Aorta (tissue), 5 donors: ENCODE data around the gene HEXD. TPM values are rescaled to one million over a fixed set of nuclear protein-coding genes. Genes with fewer than 3 reads are reported as not detected.

Experiments used
- ATAC-seq: fragments of 200-7000 bp; cut with Tn5 transposase; one replicate; pipeline ENCODE4 v1.9.1; 2022; ENCODE audit warnings: moderate library complexity; ENCODE audit not compliant: low FRiP score
- DNase-seq, 2 donors: peaks; one replicate each; pipeline ENCODE4 v3.0.0-alpha.2; 2020
- H3K27ac ChIP-seq, 2 donors: one replicate each; pipeline ENCODE4 v1.5.1; 2013; ENCODE audit warnings: low read length in 2 of 2, mild to moderate bottlenecking in 2 of 2, moderate library complexity in 2 of 2, control low read depth in 1 of 2, inconsistent platforms in 1 of 2, low read depth in 1 of 2
- H3K27me3 ChIP-seq, 2 donors: one replicate each; pipeline ENCODE4 v1.6.1; 2013; ENCODE audit warnings: control low read depth in 1 of 2, low read length in 1 of 2, mild to moderate bottlenecking in 1 of 2, moderate library complexity in 1 of 2; ENCODE audit not compliant: insufficient read depth in 2 of 2, control insufficient read depth in 1 of 2
- H3K36me3 ChIP-seq, 2 donors: one replicate each; pipeline ENCODE4 v1.6.1; 2013; ENCODE audit warnings: control low read depth in 1 of 2, low read length in 1 of 2, mild to moderate bottlenecking in 1 of 2; ENCODE audit not compliant: insufficient read depth in 2 of 2, control insufficient read depth in 1 of 2
- H3K4me1 ChIP-seq, 2 donors: one replicate each; pipeline ENCODE4 v1.6.1; 2013; ENCODE audit warnings: low read length in 2 of 2, control low read depth in 1 of 2, mild to moderate bottlenecking in 1 of 2, moderate library complexity in 1 of 2; ENCODE audit not compliant: insufficient read depth in 2 of 2, control insufficient read depth in 1 of 2
- H3K4me3 ChIP-seq, 2 donors: one replicate each; pipeline ENCODE4 v1.5.1; 2013; ENCODE audit warnings: low read length in 2 of 2, control low read depth in 1 of 2, mild to moderate bottlenecking in 1 of 2
- H3K9me3 ChIP-seq: one replicate; pipeline ENCODE4 v1.6.1; 2013; ENCODE audit warnings: mild to moderate bottlenecking, low read length; ENCODE audit not compliant: control insufficient read depth
- WGBS, 2 donors: extraction: QIAGEN DNeasy Blood & Tissue Kit; methylation state at CpG; one replicate each; pipeline ENCODE4 v1.1.7; 2013; 5-methylcytosine and 5-hydroxymethylcytosine counted together
- intact Hi-C, 2 donors: fragments of 100-400 bp; cut with DNase I; formaldehyde crosslinking; loops; one replicate each; pipeline versions ENCODE4 v1.14.2 to v1.15.0; 2022
- polyA plus RNA-seq, 2 donors: library from polyadenylated mRNA; stranded (reverse); fragments of 200-250 nt; gene quantifications; one replicate each; pipeline ENCODE4 v1.2.3, GENCODE V29; 2013
- total RNA-seq, 2 donors: library from RNA; stranded (reverse); fragmentation: NEBNext Ultra II Directional; extraction: Animal tissue kit (Norgen Biotek cat#: 25700); gene quantifications; one replicate each; pipeline ENCODE4 v1.2.1, GENCODE V29; 2021
- donor health status: healthy with polysubstance abuse.
- donor health status: Bipolar disorder and iron deficiency.
- donor health status: DM: no; HTN: no; CAD: no.
- donor health status: DM: no; HTN: no; CAD: no.
- donor health status: DM: yes; HTN: yes; CAD: no.

The HEXD gene
- total and polyA plus RNA-seq, 4 donors = 14.8 to 133 (median 25.2) TPM

DNA sequence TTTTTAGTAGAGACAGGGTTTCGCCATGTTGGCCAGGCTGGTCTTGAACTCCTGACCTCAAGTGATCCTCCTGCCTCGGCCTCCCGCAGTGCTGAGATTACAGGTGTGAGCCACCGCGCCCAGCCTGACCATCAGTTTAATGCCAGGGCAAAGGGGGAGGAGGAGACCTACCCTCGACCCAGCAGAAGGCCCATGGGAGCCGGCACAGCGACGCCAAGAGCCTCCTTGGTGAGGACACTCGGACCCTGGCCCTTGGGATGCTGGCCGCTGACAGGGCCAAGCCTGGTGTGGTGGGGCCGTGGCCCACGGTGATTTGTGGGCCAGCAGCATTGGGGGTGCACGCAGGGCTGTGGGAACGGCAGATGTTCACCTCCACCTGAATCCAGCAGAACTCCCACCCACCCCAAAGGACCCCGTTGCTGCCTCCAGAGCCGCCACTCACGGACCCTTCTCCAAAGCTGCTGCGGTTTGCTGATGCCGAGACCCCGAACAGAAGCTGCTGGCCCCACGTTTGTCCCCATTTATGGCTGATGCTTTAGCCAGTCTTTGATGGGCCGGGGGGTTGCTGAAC lies 26.6 kb upstream of the HEXD start:
- Histone ChIP-seq H3K9me3 (no peaks in the 10 kb centered on the region), H3K4me3 (no peak overlapping the region), H3K36me3 (no peaks in the 10 kb centered on the region), H3K27me3 (no peaks in the 10 kb centered on the region), H3K4me1 (no peaks in the 10 kb centered on the region), H3K27ac (no peak overlapping the region)
- intact Hi-C loops = no loop called here
- 95 to 96% methylated on average over 23 of the region's 23 CpGs for WGBS, 2 donors
- no peak for DNase-seq
- ATAC-seq = no peak

DNA sequence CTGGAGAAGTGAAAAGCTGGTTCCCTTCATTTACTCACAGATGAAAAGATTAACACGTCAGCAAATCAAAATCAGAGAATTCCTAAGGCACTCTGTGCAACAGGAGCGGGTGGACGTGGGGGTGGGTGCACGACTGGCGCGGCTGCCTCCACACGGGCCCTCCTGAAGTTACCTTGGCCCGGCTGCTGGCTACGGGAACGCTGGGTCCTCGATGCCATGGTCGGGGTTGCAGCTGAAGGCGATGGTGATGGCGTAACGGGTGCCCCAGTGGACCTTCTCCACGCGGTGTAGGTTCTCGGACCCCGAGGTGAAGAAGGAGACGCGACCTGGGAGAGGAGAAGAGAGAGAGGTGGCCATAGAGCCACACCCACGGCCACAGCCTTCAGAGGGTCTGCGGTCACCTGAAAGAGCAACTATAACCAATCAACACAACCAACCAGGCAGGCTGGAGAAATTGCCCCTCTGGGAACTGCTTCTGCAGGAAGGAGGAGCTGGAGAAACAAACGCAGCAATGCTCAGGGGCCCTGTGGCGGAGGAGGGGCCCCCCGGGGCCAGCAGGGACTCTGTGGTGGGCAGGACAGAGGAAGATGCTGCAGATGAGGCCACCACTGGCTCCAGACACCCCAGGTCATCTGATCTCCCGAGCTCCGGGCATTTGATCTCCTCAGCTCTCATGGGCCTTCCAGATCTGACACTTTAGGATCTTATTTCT lies 25.8 kb upstream of the HEXD start:
- no peak overlapping the region for H3K27ac ChIP-seq
- no peaks in the 10 kb centered on the region for H3K36me3 ChIP-seq
- intact Hi-C loops = no loop called here
- no peak for DNase-seq
- no peaks in the 10 kb centered on the region for H3K9me3 ChIP-seq
- no peaks in the 10 kb centered on the region for H3K27me3 ChIP-seq
- no peaks in the 10 kb centered on the region for H3K4me1 ChIP-seq
- ATAC-seq = no peak
- H3K4me3 ChIP-seq = no peak overlapping the region
- WGBS, 2 donors = 92% methylated on average over 28 of the region's 28 CpGs

DNA sequence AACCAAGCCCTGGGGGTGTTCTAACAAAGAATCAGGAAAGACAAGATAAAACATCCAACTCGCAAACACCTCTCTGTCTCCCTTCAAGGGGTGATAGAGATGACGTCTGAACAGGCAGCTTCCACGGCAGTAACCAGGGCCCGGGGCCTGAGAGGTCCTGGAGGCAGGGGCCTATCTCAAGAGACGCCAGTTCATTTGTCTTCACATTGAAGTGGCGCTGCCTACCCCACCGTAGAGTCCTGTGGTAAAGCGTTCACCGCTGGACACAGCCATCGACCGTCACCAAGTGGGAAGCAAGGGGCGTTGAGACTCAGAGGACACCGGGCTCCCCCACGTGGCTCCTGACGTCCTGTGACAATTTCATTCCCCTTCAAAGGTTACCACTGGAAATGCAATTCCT lies 25.2 kb upstream of the HEXD start:
- no peaks in the 10 kb centered on the region for H3K36me3 ChIP-seq
- no peak overlapping the region for H3K4me3 ChIP-seq
- intact Hi-C loops = no loop called here
- no peak overlapping the region for H3K27ac ChIP-seq
- 92 to 93% methylated on average over 15 of the region's 15 CpGs for WGBS, 2 donors
- no peaks in the 10 kb centered on the region for H3K4me1 ChIP-seq
- H3K9me3 ChIP-seq = no peaks in the 10 kb centered on the region
- ATAC-seq (no peak), DNase-seq (no peak)
- H3K27me3 ChIP-seq = no peaks in the 10 kb centered on the region

DNA sequence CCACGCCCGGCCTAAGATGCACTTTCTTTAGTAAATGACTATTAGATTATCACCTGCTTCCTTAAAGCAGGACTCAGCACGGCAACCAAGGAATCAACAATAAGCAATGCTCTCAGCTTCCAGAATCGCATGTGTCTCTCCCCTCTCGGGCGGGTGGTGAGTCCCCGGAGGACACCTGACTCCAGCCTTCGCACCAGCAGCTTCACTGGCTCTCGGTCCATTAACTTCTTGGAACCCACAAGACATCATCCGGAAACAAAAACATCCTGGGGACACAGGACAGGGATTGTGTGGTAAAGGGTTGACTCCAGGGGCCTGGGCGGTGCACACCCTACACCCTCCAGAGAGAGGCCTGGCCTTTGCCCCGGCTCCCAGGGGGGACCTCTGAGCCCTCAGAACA lies 23.9 kb upstream of the HEXD start:
- WGBS, 2 donors = 88 to 89% methylated on average over 12 of the region's 12 CpGs
- H3K27me3 ChIP-seq = no peaks in the 10 kb centered on the region
- H3K4me1 ChIP-seq = no peaks in the 10 kb centered on the region
- H3K9me3 ChIP-seq = no peaks in the 10 kb centered on the region
- H3K4me3 ChIP-seq = no peak overlapping the region
- DNase-seq (no peak), ATAC-seq (no peak)
- intact Hi-C loops = no loop called here
- no peaks in the 10 kb centered on the region for H3K36me3 ChIP-seq
- H3K27ac ChIP-seq = no peak overlapping the region

DNA sequence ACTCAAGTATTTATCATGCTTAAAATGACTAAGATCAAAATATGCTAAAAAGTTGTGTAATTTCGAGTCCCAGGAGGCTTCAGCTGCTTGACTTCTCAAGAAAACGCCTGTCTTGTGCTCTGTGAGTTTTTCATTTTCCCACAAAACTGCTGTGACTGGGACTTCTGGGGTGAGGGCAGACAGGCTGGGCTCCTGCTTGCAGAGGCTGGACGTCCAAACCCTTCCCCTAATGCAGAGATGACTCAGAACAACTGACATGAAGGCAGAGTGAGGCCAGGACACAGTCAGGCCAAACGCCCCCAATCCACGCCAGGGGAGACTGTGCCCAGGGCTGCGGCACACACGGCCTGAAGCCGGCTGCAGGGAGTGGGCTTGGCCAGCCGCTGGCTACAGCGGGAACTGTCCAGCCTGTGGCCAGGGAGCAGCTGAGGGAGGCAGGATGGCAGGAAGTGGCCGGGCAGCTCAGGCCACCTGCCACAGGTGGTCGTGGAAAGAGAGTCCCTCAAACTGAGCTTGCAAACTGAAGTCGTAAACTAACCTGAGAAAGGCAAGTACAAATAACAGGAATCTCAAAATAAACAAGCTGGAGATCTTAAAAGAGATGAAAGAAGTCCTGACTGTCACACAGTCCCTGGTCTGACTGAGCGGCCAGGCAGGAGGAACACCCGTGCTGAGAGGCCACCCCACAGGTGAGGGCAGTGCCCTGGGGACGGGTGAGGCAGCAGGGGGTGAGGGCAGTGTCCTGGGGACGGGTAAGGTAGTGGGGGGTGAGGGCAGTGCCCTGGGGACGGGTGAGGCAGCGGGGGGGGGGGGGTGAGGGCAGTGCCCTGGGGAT lies 21.3 kb upstream of the HEXD start:
- intact Hi-C loops = no loop called here
- H3K27ac ChIP-seq = no peak overlapping the region
- H3K36me3 ChIP-seq = no peaks in the 10 kb centered on the region
- ATAC-seq = peak; percentile 12
- WGBS, 2 donors = 53 to 56% methylated on average over 16 to 19 of the region's 19 CpGs
- DNase-seq = no peak
- no peaks in the 10 kb centered on the region for H3K27me3 ChIP-seq
- H3K4me3 ChIP-seq = no peak overlapping the region
- no peaks in the 10 kb centered on the region for H3K9me3 ChIP-seq
- no peaks in the 10 kb centered on the region for H3K4me1 ChIP-seq

DNA sequence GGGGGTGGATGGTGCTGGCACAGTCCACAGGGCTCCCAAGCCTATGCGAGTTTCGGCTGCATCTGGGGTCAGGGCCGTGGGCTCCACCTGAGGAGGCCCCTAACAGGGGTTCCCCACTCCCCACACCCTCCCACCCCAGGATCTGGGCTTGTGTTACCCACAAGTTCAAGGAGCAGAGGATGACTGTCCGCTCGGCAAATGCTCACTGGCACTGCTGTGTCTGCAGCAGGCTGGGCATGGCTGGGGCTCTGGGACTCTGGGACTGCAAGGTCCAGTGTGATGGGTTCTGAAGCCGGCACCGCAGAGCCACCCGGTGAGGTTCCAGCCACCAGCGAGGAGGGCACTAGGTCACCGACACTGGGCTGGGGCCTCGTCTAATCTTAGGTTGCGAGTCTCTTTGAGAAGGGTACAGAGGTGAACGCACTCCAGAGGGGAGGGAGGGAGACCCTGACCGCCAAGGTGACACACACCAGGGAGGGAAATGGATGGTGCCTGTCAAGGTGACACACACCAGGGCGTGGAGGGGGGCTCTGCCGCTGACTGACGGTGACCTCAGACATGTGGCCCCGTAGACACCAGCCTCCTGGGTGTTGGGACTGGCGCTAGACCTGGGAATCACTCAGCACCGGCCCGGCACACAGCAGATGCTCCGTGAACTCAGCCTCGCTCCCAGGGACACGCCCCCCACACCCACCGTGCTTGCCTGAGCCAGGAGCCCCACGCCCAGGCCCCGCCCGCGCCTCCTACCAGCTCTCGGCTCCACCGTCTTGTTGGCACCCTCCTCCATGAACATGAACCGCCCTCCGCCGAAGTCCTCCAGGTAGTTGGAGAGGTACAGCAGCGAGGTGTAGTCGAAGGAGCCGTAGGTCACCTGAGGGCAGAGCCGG lies 20.5 kb upstream of the HEXD start:
- intact Hi-C loops = no loop called here
- Histone ChIP-seq H3K4me3 (no peak overlapping the region), H3K27me3 (no peaks in the 10 kb centered on the region), H3K4me1 (no peaks in the 10 kb centered on the region), H3K27ac (no peak overlapping the region), H3K36me3 (no peaks in the 10 kb centered on the region), H3K9me3 (no peaks in the 10 kb centered on the region)
- WGBS, 2 donors = 91 to 93% methylated on average over 32 to 38 of the region's 38 CpGs
- no peak for DNase-seq
- ATAC-seq = peak; percentile 16

DNA sequence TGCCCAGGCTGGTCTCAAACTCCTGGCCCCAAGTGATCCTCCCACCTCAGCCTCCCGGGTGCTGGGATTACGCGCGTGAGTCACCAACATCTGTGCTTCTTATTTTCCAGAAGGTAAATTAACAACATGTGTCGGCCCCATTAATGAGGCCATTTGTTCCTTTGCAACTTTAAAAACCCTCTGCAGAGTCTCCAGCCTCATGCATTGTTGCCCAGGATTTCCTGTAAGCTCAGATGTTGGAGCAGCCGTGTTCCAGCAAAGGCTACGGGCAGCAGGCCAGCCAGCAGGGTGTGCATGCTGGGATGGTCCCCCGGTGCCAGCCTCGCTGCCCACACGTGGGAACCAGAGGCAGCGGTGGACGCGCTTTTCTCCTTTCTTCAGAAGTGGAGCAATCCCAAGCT lies 19.1 kb upstream of the HEXD start:
- Histone ChIP-seq H3K9me3 (no peaks in the 10 kb centered on the region), H3K4me1 (no peaks in the 10 kb centered on the region), H3K27ac (no peak overlapping the region), H3K27me3 (no peaks in the 10 kb centered on the region), H3K36me3 (peaks cover 0 to 3% of the 10 kb centered on the region in 2 donors), H3K4me3 (no peak overlapping the region)
- intact Hi-C loops = no loop called here
- WGBS, 2 donors = 7 to 10% methylated on average over 13 of the region's 13 CpGs
- ATAC-seq (no peak), DNase-seq (peak; percentile 83 to 86)

DNA sequence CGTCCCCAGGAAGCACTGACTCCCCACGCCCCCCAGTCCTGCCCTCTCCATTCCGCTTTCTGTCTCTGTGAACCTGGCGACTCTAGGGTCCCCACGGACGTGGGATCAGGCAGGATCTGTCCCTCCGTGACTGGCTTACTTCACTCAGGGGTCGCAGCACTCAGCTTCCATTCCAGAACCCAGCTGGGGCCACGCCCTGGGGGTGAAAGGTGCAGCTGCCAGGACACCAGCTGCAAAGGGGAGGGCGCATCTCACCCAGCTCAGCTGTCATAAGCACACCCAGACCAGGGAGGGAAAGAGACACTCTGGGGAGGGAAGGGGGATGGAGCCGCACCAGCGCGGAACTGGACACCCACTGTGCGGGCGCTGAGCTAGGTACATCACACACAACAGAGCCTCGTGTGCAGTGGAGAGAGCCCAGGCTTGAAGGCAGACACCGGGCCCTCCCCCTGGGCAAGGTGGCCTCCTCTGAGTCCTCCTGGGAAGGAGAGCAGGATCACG lies 18.5 kb upstream of the HEXD start:
- no peak for DNase-seq
- Histone ChIP-seq H3K36me3 (peaks cover 0 to 3% of the 10 kb centered on the region in 2 donors), H3K4me3 (no peak overlapping the region), H3K4me1 (no peaks in the 10 kb centered on the region), H3K27me3 (no peaks in the 10 kb centered on the region), H3K9me3 (no peaks in the 10 kb centered on the region), H3K27ac (no peak overlapping the region)
- intact Hi-C loops = no loop called here
- 82 to 86% methylated on average over 18 of the region's 18 CpGs for WGBS, 2 donors
- no peak for ATAC-seq
